Adrenal gland (tissue), 12 donors: ENCODE measurements around the gene PDGFC. TPM values are rescaled to one million over a fixed set of nuclear protein-coding genes. Genes with fewer than 3 reads are reported as not detected.

Source experiments
- DNase-seq, 7 donors: peaks; one replicate each; pipeline ENCODE4 v3.0.0-alpha.2; 2019 to 2020
- H3K27ac ChIP-seq, 5 donors: fragments of 200-600 bp; sonication (generic) in 4 of 5; 1 replicate in 3 of 5; 2 replicates in 2 of 5; pipeline versions ENCODE4 v1.5.1 to v1.8.0; 2016 to 2020; ENCODE audit warnings: mild to moderate bottlenecking in 1 of 5
- H3K27me3 ChIP-seq: fragments of 200-600 bp; 2 replicates; pipeline ENCODE4 v1.8.0; 2021
- H3K36me3 ChIP-seq, 2 donors: fragments of 200-600 bp; replicated peaks in 1 of 2; 1 replicate in 1 of 2; 2 replicates in 1 of 2; pipeline versions ENCODE4 v1.5.1 to v1.8.0; 2018 to 2022
- H3K4me1 ChIP-seq, 2 donors: fragments of 200-600 bp; replicated peaks in 1 of 2; 1 replicate in 1 of 2; 2 replicates in 1 of 2; pipeline versions ENCODE4 v1.5.1 to v1.8.0; 2018 to 2021
- H3K4me3 ChIP-seq, 4 donors: fragments of 200-600 bp; sonication (generic) in 3 of 4; one replicate each; pipeline ENCODE4 v1.5.1; 2016 to 2018
- H3K9me3 ChIP-seq, 3 donors: fragments of 200-600 bp; sonication (generic) in 1 of 3; replicated peaks in 1 of 3; 1 replicate in 2 of 3; 2 replicates in 1 of 3; pipeline versions ENCODE4 v1.5.1 to v1.8.0; 2016 to 2021
- CTCF ChIP-seq, 6 experiments: fragments of 450-650 bp in 4 of 6; fragments of 200-600 bp in 2 of 6; sonication (generic) in 1 of 6; IDR thresholded peaks; 1 replicate in 5 of 6; 2 replicates in 1 of 6; pipeline versions ENCODE4 v1.5.1 to v1.8.0; 2016 to 2021; ENCODE audit warnings: antibody characterized with exemption in 6 of 6, mild to moderate bottlenecking in 2 of 6, moderate library complexity in 1 of 6
- POLR2A ChIP-seq, 2 donors: fragments of 450-650 bp; IDR thresholded peaks; one replicate each; pipeline ENCODE4 v1.6.1; 2017; ENCODE audit warnings: antibody characterized with exemption in 2 of 2, mild to moderate bottlenecking in 2 of 2, moderate library complexity in 1 of 2
- WGBS, 4 donors: extraction: QIAGEN DNeasy Blood & Tissue Kit in 2 of 4; methylation state at CpG; one replicate each; pipeline versions ENCODE4 v1.1.5 to v1.1.7; 2013 to 2017; 5-methylcytosine and 5-hydroxymethylcytosine counted together
- intact Hi-C, 2 donors: fragments of 100-400 bp; cut with DNase I; formaldehyde crosslinking; loops; one replicate each; pipeline versions ENCODE4 v1.14.1 to v1.15.0; 2022 to 2023
- polyA plus RNA-seq, 3 donors: library from polyadenylated mRNA; stranded (reverse); fragments of 200-250 nt in 2 of 3; fragments of 350-450 nt in 1 of 3; fragmentation: Illumina TruSeq in 1 of 3; extraction: RNeasy Lipid Tissue Mini Kit (QIAGEN cat#74804) in 1 of 3; gene quantifications; one replicate each; pipeline ENCODE4 v1.2.3, GENCODE V29; 2013 to 2014
- total RNA-seq, 9 donors: library from RNA; depleted of rRNA in 4 of 9; stranded (reverse); fragments of >200 nt in 4 of 9; fragments of 120-200 nt in 1 of 9; fragmentation: NEBNext Ultra II Directional in 1 of 9; extraction: Animal tissue kit (Norgen Biotek cat#: 25700) in 1 of 9; gene quantifications; one replicate each; pipeline versions ENCODE4 v1.1.0 to v1.2.4, GENCODE V29; 2013 to 2023
- donor health status: healthy with polysubstance abuse.
- donor health status: Bipolar disorder and iron deficiency.
- donor health status: DM: yes; HTN: yes; CAD: no.
- donor health status: DM: no; HTN: no; CAD: no.
- donor health status: DM: no; HTN: no; CAD: no.
- donor health status: DM: yes; HTN: yes; CAD: no.

PDGFC gene
- total and polyA plus RNA-seq, 12 donors = 6.0 to 77.2 (median 45.4) TPM

GRCh38 chr4:156771171-156771837 lies 200.3 kb downstream of the PDGFC start:
- peak; percentile 29 to 74 (median 57) for DNase-seq
- 15 to 29% (median 20%) methylated on average over 6 of the region's 6 CpGs for WGBS, 4 donors
- Histone ChIP-seq H3K27me3 (no peaks in the 10 kb centered on the region), H3K36me3 (no peaks in the 10 kb centered on the region), H3K27ac (peak overlapping the region; percentile 25 to 84 (median 63)), H3K4me1 (peaks cover 32 to 61% of the 10 kb centered on the region in 2 donors), H3K4me3 (peak overlapping the region in 1 of 4 donors; percentile 42), H3K9me3 (peaks cover 0 to 12% (median 0%) of the 10 kb centered on the region in 3 donors)
- intact Hi-C loops = no loop called here
- TF ChIP-seq CTCF (IDR thresholded peaks at IDR 0.05) (no peak), POLR2A (IDR thresholded peaks at IDR 0.05) (peak in 1 of 2 donors; percentile 48)

DNA sequence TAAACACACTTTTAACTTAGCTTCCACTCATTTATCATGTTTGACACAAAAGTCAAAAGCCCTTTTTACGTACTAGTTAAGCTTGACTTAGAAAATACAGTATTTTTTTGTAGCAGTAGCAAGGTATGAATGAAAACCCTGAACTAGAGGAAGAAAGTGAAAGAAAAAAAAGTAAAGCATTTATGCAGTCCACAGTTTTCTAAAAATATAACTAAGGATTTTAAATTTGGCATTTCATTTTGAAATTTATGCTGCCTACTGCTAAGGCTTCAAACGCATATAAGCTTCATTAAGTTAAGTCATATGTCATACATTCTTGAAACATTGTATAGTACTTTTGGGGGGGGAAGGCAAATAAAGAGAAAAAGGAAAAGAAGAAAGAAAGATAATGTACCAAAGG lies 201.5 kb downstream of the PDGFC start:
- Histone ChIP-seq H3K9me3 (peaks cover 0 to 12% (median 0%) of the 10 kb centered on the region in 3 donors), H3K36me3 (no peaks in the 10 kb centered on the region), H3K4me1 (peaks cover 41 to 69% of the 10 kb centered on the region in 2 donors), H3K27ac (peak overlapping the region in 4 of 5 donors; percentile 7 to 71 (median 28)), H3K27me3 (no peaks in the 10 kb centered on the region), H3K4me3 (no peak overlapping the region)
- intact Hi-C loops = no loop called here
- WGBS, 4 donors = 49 to 56% (median 53%) methylated on average over 2 of the region's 2 CpGs
- TF ChIP-seq CTCF (IDR thresholded peaks at IDR 0.05) (no peak), POLR2A (IDR thresholded peaks at IDR 0.05) (no peak)
- no peak for DNase-seq

DNA sequence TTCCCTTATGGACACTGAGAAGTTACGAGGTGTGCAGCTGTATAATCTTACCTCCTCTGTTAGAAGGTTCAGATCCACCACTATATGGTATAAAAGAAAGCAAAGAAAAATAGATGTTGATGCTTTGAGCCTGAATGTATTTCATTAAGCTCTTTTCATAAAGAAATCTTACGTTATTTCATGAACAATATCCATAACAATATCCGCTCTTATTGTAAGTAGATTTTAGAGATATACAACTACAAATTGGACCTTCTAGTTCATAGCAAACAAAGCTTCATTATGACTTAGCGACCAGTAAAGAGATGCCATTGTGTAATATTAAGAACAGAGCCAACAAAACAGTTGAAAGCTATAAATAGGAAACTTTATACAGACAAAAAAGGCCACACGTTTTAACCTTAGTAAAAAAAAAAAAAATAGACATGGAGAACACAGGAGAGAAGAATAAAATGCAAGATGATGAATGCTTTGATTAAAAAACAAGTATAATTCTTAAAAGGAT lies 203.6 kb downstream of the PDGFC start:
- intact Hi-C loops = no loop called here
- Histone ChIP-seq H3K36me3 (no peaks in the 10 kb centered on the region), H3K9me3 (peaks cover 0 to 12% (median 0%) of the 10 kb centered on the region in 3 donors), H3K27me3 (no peaks in the 10 kb centered on the region), H3K27ac (no peak overlapping the region), H3K4me1 (peaks cover 47 to 68% of the 10 kb centered on the region in 2 donors), H3K4me3 (no peak overlapping the region)
- DNase-seq = no peak
- 71 to 79% (median 76%) methylated on average over 5 of the region's 5 CpGs for WGBS, 4 donors
- no peak for TF ChIP-seq CTCF (IDR thresholded peaks at IDR 0.05)
- no peak for TF ChIP-seq POLR2A (IDR thresholded peaks at IDR 0.05)

DNA sequence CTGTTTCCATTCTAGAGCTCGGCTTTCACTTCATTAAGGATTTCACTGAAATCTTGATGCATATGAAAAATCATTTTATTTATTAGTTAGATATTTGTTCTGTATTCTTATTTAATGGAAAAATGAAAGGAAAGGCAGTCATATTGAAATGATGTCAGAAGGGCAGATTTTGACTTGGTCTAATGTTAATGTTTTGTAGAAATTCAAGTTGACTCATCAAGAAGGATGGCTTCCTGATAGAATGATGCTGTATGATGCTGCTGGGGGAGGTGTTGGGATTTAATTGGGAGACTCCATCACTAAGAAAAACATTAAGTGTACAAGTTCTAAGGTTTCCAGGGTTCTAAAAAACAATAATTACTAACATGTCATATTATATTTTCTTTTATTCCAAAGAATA lies 204.8 kb downstream of the PDGFC start:
- intact Hi-C loops = no loop called here
- no peak overlapping the region for H3K4me3 ChIP-seq
- H3K9me3 ChIP-seq = peaks cover 0 to 12% (median 0%) of the 10 kb centered on the region in 3 donors
- H3K4me1 ChIP-seq = peaks cover 42 to 61% of the 10 kb centered on the region in 2 donors
- no peak for DNase-seq
- no peaks in the 10 kb centered on the region for H3K27me3 ChIP-seq
- no peaks in the 10 kb centered on the region for H3K36me3 ChIP-seq
- no peak for TF ChIP-seq CTCF (IDR thresholded peaks at IDR 0.05)
- no peak for TF ChIP-seq POLR2A (IDR thresholded peaks at IDR 0.05)
- H3K27ac ChIP-seq = no peak overlapping the region
- 89 to 99% (median 97%) methylated on average over 1 of the region's 1 CpG for WGBS, 4 donors
